Smooth muscle cell (in vitro differentiated cells): Measurements from ENCODE around the gene PDE8B. TPM values are rescaled to one million over a fixed set of nuclear protein-coding genes. Genes with fewer than 3 reads are reported as not detected.

Experiments
- DNase-seq: peaks from one replicate; lab custom pipeline; 2025; ENCODE audit not compliant: unreplicated experiment; lab: John Stamatoyannopoulos, UW
- H2AFZ ChIP-seq: fragments of 200-600 bp; sonication (generic); 2 replicates; pipeline ENCODE4 v1.6.0; 2016; ENCODE audit warnings: antibody characterized with exemption, low read depth, mild to moderate bottlenecking
- H3F3A ChIP-seq: fragments of 200-600 bp; sonication (generic); 2 replicates; pipeline ENCODE4 v1.6.0; 2017; ENCODE audit warnings: antibody characterized with exemption, low read depth
- H3K27ac ChIP-seq: fragments of 200-600 bp; sonication (generic); 2 replicates; pipeline ENCODE4 v1.5.1; 2016; ENCODE audit warnings: low read depth, mild to moderate bottlenecking
- H3K27me3 ChIP-seq: fragments of 200-600 bp; sonication (generic); 2 replicates; pipeline ENCODE4 v1.6.1; 2016; ENCODE audit warnings: low read depth, mild to moderate bottlenecking
- H3K36me3 ChIP-seq: fragments of 200-600 bp; sonication (generic); 2 replicates; pipeline ENCODE4 v1.5.1; 2016; ENCODE audit warnings: low read depth
- H3K4me1 ChIP-seq: fragments of 200-600 bp; sonication (generic); 2 replicates; pipeline ENCODE4 v1.5.1; 2016; ENCODE audit warnings: low read depth
- H3K4me2 ChIP-seq: fragments of 200-600 bp; sonication (generic); 2 replicates; pipeline ENCODE4 v1.6.0; 2016; ENCODE audit warnings: mild to moderate bottlenecking
- H3K4me3 ChIP-seq: fragments of 200-600 bp; sonication (generic); 2 replicates; pipeline ENCODE4 v1.5.1; 2016; ENCODE audit warnings: mild to moderate bottlenecking
- H3K79me2 ChIP-seq: fragments of 200-600 bp; sonication (generic); 2 replicates; pipeline ENCODE4 v1.6.0; 2016; ENCODE audit warnings: low read depth, mild to moderate bottlenecking
- H3K9ac ChIP-seq: fragments of 200-600 bp; sonication (generic); 2 replicates; pipeline ENCODE4 v1.6.0; 2016; ENCODE audit warnings: low read depth
- H3K9me3 ChIP-seq: fragments of 200-600 bp; sonication (generic); replicated peaks from 2 replicates; pipeline ENCODE4 v1.5.1; 2016; ENCODE audit warnings: low read depth
- H4K20me1 ChIP-seq: fragments of 200-600 bp; sonication (generic); 2 replicates; pipeline ENCODE4 v1.6.0; 2016; ENCODE audit warnings: low read depth
- WGBS: methylation state at CpG from one replicate; pipeline ENCODE4 v1.1.7; 2016; ENCODE audit warnings: low lambda C conversion rate; 5-methylcytosine and 5-hydroxymethylcytosine counted together
- polyA plus RNA-seq: library from polyadenylated mRNA; unstranded; fragments of >200 nt; fragmentation: Nextera tagmentation; extraction: Ambion mirVana; gene quantifications from 2 replicates; pipeline ENCODE4 v1.2.1, GENCODE V29; 2016
- total RNA-seq: library from RNA; depleted of rRNA; stranded (reverse); fragments of >200 nt; gene quantifications from 2 replicates; pipeline ENCODE4 v1.2.3, GENCODE V29; 2014
- TF ChIP-seq, protein P1 (sequence below): fragments of 200-600 bp; sonication (generic); IDR thresholded peaks from 2 replicates; pipeline ENCODE4 v1.5.1; 2017; ENCODE audit warnings: borderline replicate concordance, mild to moderate bottlenecking, antibody characterized with exemption; ENCODE audit not compliant: insufficient read depth, poor library complexity, severe bottlenecking

The PDE8B gene
- total and polyA plus RNA-seq, 2 experiments from 2014 or later, result 0.13 to 0.18 TPM

- Histone ChIP-seq H3K27ac (no peak overlapping the region), H3K4me1 (peaks cover 4% of the 10 kb centered on the region), H3K27me3 (no peaks in the 10 kb centered on the region), H4K20me1 (no peaks in the 10 kb centered on the region), H3K79me2 (no peaks in the 10 kb centered on the region), H3K36me3 (no peaks in the 10 kb centered on the region), H3K4me2 (no peak overlapping the region), H3K4me3 (no peak overlapping the region), H3K9me3 (no peaks in the 10 kb centered on the region), H3F3A (no peaks in the 10 kb centered on the region), H2AFZ (no peak overlapping the region), H3K9ac (no peak overlapping the region)
- DNase-seq, result no peak
- 66% methylated on average over 5 of the region's 5 CpGs for WGBS
- TF ChIP-seq, protein P1, sequence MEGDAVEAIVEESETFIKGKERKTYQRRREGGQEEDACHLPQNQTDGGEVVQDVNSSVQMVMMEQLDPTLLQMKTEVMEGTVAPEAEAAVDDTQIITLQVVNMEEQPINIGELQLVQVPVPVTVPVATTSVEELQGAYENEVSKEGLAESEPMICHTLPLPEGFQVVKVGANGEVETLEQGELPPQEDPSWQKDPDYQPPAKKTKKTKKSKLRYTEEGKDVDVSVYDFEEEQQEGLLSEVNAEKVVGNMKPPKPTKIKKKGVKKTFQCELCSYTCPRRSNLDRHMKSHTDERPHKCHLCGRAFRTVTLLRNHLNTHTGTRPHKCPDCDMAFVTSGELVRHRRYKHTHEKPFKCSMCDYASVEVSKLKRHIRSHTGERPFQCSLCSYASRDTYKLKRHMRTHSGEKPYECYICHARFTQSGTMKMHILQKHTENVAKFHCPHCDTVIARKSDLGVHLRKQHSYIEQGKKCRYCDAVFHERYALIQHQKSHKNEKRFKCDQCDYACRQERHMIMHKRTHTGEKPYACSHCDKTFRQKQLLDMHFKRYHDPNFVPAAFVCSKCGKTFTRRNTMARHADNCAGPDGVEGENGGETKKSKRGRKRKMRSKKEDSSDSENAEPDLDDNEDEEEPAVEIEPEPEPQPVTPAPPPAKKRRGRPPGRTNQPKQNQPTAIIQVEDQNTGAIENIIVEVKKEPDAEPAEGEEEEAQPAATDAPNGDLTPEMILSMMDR, result no peak
Measured at GRCh38 chr5:77319117-77319804, 108.8 kb downstream of the PDE8B start.

GRCh38 chr5:77321793-77322394 is 111.4 kb downstream of the PDE8B start:
- no peak overlapping the region for H3K27ac ChIP-seq
- no peaks in the 10 kb centered on the region for H3K36me3 ChIP-seq
- H3K4me3 ChIP-seq, result no peak overlapping the region
- no peaks in the 10 kb centered on the region for H3K79me2 ChIP-seq
- 81% methylated on average over 4 of the region's 4 CpGs for WGBS
- TF ChIP-seq, protein P1, result no peak
- no peak overlapping the region for H2AFZ ChIP-seq
- H3K9me3 ChIP-seq, result no peaks in the 10 kb centered on the region
- no peaks in the 10 kb centered on the region for H3K27me3 ChIP-seq
- DNase-seq, result no peak
- H3K9ac ChIP-seq, result no peak overlapping the region
- peaks cover 3% of the 10 kb centered on the region for H3F3A ChIP-seq
- peaks cover 11% of the 10 kb centered on the region for H3K4me1 ChIP-seq
- no peaks in the 10 kb centered on the region for H4K20me1 ChIP-seq
- no peak overlapping the region for H3K4me2 ChIP-seq

DNA sequence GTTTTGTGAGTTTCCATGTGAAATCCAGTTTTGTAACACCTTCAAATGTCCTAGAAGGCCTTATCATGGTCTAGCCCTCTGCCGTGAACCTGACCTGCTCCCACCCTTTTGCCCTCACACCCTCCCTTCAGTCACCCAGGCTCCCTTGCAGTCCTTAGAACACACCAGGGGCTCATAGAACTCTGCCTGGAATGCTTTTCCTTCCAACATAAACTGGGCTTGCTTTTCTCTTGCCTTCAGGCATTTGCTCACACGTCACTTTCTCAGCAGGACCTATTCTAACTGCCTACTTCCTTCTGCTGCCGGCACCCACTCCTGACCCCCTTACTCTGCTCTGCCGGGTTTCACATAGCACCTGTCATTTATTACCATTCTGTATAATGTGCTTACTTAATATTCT is 111.9 kb downstream of the PDE8B start:
- DNase-seq, result no peak
- Histone ChIP-seq H3F3A (peaks cover 3% of the 10 kb centered on the region), H3K4me1 (peaks cover 11% of the 10 kb centered on the region), H2AFZ (no peak overlapping the region), H3K27me3 (no peaks in the 10 kb centered on the region), H3K27ac (no peak overlapping the region), H3K9ac (no peak overlapping the region), H3K4me3 (no peak overlapping the region), H3K79me2 (no peaks in the 10 kb centered on the region), H4K20me1 (no peaks in the 10 kb centered on the region), H3K9me3 (no peaks in the 10 kb centered on the region), H3K36me3 (no peaks in the 10 kb centered on the region), H3K4me2 (no peak overlapping the region)
- TF ChIP-seq, protein P1, result no peak
- WGBS, result 36% methylated on average over 4 of the region's 4 CpGs
